ENCODE results near the gene RBMX2. TPM values are rescaled to one million over a fixed set of nuclear protein-coding genes. Genes with fewer than 3 reads are reported as not detected.
A peak's percentile ranks its signal among the peaks of the same experiment; 100 is the strongest.

The RBMX2 gene
- total and polyA plus RNA-seq, 2 of the 13 experiments (the other 11 are each of a cell fraction or from before 2014, with no cell fraction given) = 13.9 to 24.4 TPM

- TF ChIP-seq ZUFSP (CRISPR knock-in tag; IDR thresholded peaks at IDR 0.05; ENCODE audit: borderline replicate concordance) = no peak
- TF ChIP-seq EHMT2 (IDR thresholded peaks at IDR 0.05; ENCODE audit: borderline replicate concordance, low read depth, low read length) = no peak
- TF ChIP-seq POLR2A (IDR thresholded peaks at IDR 0.05; ENCODE audit: insufficient read depth in 1 of 2, low read depth in 2 of 2, low read length in 2 of 2) = 0 out of 4 replicates have a peak, but pooled peaks of 1 of the 2 experiments have one; percentile 18
- TF ChIP-seq KDM6A (CRISPR knock-in tag; IDR thresholded peaks at IDR 0.05; ENCODE audit: low read depth) = 0 out of 2 replicates have a peak, but pooled peaks have one; percentile 31
- no peak for TF ChIP-seq NFE2L1 (CRISPR knock-in tag; IDR thresholded peaks at IDR 0.05; ENCODE audit: borderline replicate concordance)
- TF ChIP-seq ZNF3 (CRISPR knock-in tag; IDR thresholded peaks at IDR 0.05) = no peak
- no peak for TF ChIP-seq ZFY (CRISPR knock-in tag; IDR thresholded peaks at IDR 0.05)
- 0 out of 2 replicates have a peak, but pooled peaks have one; percentile 26 for TF ChIP-seq POLR2AphosphoS5 (IDR thresholded peaks at IDR 0.05; ENCODE audit: low read depth, low read length)
- TF ChIP-seq HNF4A (CRISPR knock-in tag; IDR thresholded peaks at IDR 0.05) = peak; percentile 69
- no peak for TF ChIP-seq ZNF207 (IDR thresholded peaks at IDR 0.05; ENCODE audit: borderline replicate concordance)
- TF ChIP-seq ZBTB33 (CRISPR knock-in tag; IDR thresholded peaks at IDR 0.05) = no peak
- 0 out of 2 replicates have a peak, but pooled peaks have one; percentile 21 for TF ChIP-seq NR2C2 (CRISPR knock-in tag; IDR thresholded peaks at IDR 0.05; ENCODE audit: borderline replicate concordance)
- TF ChIP-seq ZEB1 (IDR thresholded peaks at IDR 0.05; ENCODE audit: insufficient replicate concordance, low read depth) = peak; percentile 95
- TF ChIP-seq KDM1A (CRISPR knock-in tag; IDR thresholded peaks at IDR 0.05) = no peak
- TF ChIP-seq NR0B2 (CRISPR knock-in tag; IDR thresholded peaks at IDR 0.05) = no peak
- no peak for TF ChIP-seq SATB2 (CRISPR knock-in tag; IDR thresholded peaks at IDR 0.05)
- TF ChIP-seq ARID5B (CRISPR knock-in tag; IDR thresholded peaks at IDR 0.05) = peak; percentile 37; the same call in 1 of the 2 replicates
- 0 out of 2 replicates have a peak, but pooled peaks have one; percentile 32 for TF ChIP-seq PHF21A (CRISPR knock-in tag; IDR thresholded peaks at IDR 0.05)
- peak; percentile 24; the same call in 1 of the 2 replicates for TF ChIP-seq TAF1 (CRISPR knock-in tag; IDR thresholded peaks at IDR 0.05)
- peak; percentile 52; the same call in 1 of the 2 replicates for TF ChIP-seq ZNF292 (CRISPR knock-in tag; IDR thresholded peaks at IDR 0.05; ENCODE audit: borderline replicate concordance, low read depth)
Observed at GRCh38 chrX:130386408-130386808, 15.4 kb upstream of the RBMX2 start (continued).
